HFF-Myc (cell line): Measurements from ENCODE around the gene GGT6.

ENCODE experiments used
- DNase-seq: peaks from one replicate; pipeline ENCODE4 v3.0.0-alpha.2; 2011; ENCODE audit warnings: low read depth; ENCODE audit errors: extremely low read depth
- H3K4me3 ChIP-seq: replicated peaks from 2 replicates; pipeline ENCODE4 v1.5.1; 2011; ENCODE audit warnings: low read depth, mild to moderate bottlenecking, control low read depth, low read length
- CTCF ChIP-seq: IDR thresholded peaks from 2 replicates; pipeline ENCODE4 v1.5.1; 2012; ENCODE audit warnings: mild to moderate bottlenecking, low read depth, low read length, control low read depth; ENCODE audit errors: missing control alignments

GGT6 gene

DNA sequence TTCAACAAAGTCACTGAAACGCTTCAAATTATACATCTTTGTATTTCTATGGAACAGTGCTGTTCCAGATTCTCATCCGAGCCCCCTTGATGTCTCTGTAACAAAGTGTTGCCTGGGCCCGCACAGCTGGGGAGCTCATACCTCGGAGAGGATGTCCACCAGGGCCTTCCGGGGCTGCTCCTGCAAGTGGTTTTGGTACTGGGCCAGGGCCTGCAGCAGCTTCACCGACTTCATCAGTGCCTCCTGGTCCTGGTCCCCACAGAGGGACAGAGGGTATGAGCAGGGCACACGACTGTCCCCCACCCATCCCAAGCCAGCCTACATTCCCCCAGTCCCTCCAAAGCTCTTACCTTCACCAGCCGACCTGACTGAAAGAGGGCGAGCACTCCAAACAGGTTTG lies 6.7 kb downstream of the GGT6 start:
- no peak for DNase-seq
- TF ChIP-seq CTCF: no peak
- H3K4me3 ChIP-seq: peak overlapping the region; percentile 93

DNA sequence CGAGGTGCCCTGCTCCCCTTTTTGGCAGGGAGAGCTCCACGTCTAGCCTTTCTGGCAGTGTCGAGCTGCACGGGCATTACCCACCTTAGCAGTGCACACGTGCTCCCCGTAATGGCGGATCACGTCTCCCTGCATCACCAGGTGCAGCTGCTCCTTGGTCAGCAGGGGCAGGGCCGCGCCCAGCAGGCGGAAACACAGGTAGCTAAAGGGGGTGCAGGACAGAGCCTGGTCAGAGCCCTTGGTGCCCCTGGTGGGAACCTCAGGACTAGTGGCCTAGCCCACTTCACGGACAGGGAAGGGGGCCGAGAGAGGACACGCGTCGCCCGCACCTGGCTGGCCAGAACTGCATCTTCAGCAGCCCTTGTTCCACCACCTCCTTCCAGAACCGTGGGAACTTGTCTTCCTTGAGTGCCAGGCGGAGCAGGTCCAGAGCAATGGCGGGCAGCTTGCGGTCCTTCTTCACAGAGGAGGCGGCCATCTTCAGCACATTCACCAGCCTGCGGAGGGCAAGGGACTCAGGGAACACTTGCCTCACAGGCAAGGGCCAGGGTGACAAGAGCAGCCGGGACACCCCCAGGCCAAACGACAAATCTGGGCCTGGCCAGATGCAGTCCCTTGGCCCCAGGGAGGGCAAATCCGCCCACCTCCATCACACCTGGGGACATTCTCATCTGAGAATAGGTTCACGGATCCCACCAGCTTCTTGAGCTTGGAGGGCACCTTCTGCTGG lies 8.4 kb downstream of the GGT6 start:
- no peak overlapping the region for H3K4me3 ChIP-seq
- TF ChIP-seq CTCF: no peak
- DNase-seq: no peak

DNA sequence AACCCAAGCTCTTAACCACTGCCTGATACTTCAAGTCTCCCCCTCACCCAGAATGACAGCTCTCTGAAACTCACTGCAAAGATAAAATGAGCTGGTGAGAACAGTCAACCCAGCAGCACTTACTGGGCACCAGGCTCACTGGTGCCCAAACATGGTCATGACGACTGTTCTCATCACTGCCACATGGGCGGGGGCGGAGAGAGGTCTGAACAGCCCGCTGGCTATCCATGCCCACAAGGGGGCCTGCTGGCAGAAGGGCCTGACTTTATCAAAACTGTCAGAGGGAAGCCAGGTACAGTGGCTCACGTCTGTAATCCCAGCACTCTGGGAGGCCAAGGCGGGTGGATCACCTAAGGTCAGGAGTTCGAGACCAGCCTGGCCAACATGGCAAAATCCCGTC lies 9.2 kb downstream of the GGT6 start:
- no peak for DNase-seq
- H3K4me3 ChIP-seq: no peak overlapping the region
- TF ChIP-seq CTCF: peak; percentile 26

DNA sequence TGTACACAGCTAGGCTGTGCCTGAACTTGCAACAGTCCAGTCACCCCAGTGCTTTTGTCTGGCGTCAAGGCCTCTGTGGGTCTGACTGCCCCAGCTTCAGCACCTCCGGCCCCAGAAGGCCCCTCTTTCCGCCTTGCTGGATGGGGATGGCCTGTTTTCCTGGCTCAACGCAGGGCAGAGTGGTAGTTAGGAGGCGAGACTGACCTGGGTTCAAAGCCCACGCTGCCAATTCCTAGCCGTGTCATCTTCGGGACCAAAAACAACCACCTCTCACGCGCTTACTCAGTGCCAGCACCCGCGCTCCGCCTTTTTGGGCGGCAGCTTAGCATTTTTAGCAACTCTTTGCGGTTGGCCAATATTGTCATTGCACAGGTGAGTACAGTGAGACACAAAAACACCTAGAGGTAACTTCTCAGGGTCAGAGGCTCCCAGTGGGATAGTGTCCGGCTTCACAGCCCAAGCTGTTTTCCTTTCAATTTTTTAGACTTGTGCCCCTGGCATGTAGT lies 9.8 kb downstream of the GGT6 start:
- no peak for TF ChIP-seq CTCF
- no peak for DNase-seq
- no peak overlapping the region for H3K4me3 ChIP-seq

DNA sequence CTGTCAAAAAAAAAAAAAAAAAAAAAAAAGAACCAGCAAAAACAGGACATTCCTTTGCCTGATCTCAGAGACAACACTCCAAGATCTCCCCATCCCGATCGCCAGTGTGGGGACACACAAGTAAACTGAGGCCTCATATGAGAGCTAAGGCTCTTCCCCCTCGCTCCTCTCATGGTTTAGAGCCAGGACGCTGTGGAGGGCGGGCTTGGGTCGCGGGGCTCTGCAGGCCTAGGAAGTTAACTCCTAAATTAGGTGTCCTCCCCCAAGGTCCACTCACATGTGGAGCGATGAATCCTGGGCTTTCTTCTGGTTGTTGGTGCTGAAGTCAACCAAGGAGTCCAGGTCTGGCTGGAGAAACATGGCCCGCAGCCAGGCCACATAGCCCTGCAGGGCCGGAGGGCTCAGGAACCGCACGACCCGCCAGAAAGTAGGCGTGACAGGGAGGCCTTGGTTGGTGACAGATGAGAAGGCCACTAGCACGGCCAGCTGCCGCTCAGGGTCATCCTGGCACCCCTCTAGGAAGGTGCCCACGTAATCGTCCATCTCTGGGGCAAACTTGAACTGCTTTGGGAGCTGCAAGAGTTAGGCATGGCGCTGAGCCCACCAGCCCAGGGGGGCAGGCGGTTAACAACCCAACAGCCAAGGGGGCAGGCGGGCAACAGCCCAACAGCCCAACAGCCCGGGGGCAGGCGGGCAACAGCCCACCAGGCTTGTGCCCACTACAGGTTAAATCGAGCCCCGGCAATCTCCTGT lies 10.4 kb downstream of the GGT6 start:
- DNase-seq: no peak
- TF ChIP-seq CTCF: no peak
- H3K4me3 ChIP-seq: no peak overlapping the region

- no peak overlapping the region for H3K4me3 ChIP-seq
- no peak for DNase-seq
- no peak for TF ChIP-seq CTCF
Observed at GRCh38 chr17:4548721-4549531, 11.5 kb downstream of the GGT6 start.
